K562 (cell line): ENCODE results near the gene GATAD1. TPM values are rescaled to one million over a fixed set of nuclear protein-coding genes. Genes with fewer than 3 reads are reported as not detected.

ENCODE experiments used
- NUFIP1 ChIP-seq: fragments of 450-650 bp; IDR thresholded peaks from 2 replicates; pipeline ENCODE4 v1.6.1; 2018; ENCODE audit not compliant: partially characterized antibody
- YY1 ChIP-seq, 3 experiments: IDR thresholded peaks; 2 replicates each; pipeline ENCODE4 v1.6.1; 2011; ENCODE audit warnings: low read length in 2 of 3, mild to moderate bottlenecking in 2 of 3, moderate library complexity in 2 of 3, borderline replicate concordance in 1 of 3, control low read depth in 1 of 3, low read depth in 1 of 3; ENCODE audit not compliant: insufficient read depth in 3 of 3, insufficient replicate concordance in 2 of 3, control insufficient read depth in 1 of 3, insufficient read length in 1 of 3; ENCODE audit errors: extremely low read depth in 1 of 3
- polyA plus RNA-seq, 8 experiments: library from polyadenylated mRNA; depleted of rRNA in 4 of 8; stranded (reverse) in 5 of 8; unstranded in 3 of 8; fragments of >200 nt; fragmentation: Nextera tagmentation in 2 of 8; fragmentation: Illumina TruSeq in 1 of 8; extraction: Ambion mirVana in 2 of 8; extraction: Trizol in 1 of 8; gene quantifications; 2 replicates each; pipeline versions ENCODE4 v1.2.1 to v1.2.3, GENCODE V29; 2011 to 2014; ENCODE audit warnings: inconsistent platforms in 1 of 8, missing spikeins in 1 of 8
- total RNA-seq, 7 experiments: library from RNA; depleted of rRNA in 6 of 7; stranded (reverse); fragments of >200 nt in 6 of 7; fragmentation: Illumina TruSeq in 2 of 7; extraction: Trizol in 2 of 7; gene quantifications; 2 replicates each; pipeline versions ENCODE4 v1.2.1 to v1.2.3, GENCODE V29; 2011 to 2021; ENCODE audit warnings: low replicate concordance in 1 of 7
- TF ChIP-seq, protein P1 (sequence below), 2 experiments: fragments of 450-650 bp in 1 of 2; sonication (generic) in 1 of 2; formaldehyde crosslinking in 1 of 2; IDR thresholded peaks; 2 replicates each; pipeline versions ENCODE4 v1.7.1 to v1.9.0; 2016 to 2022; ENCODE audit warnings: inconsistent platforms in 1 of 2, mild to moderate bottlenecking in 1 of 2, missing genetic modification reagents in 1 of 2

The GATAD1 gene
- total and polyA plus RNA-seq, 9 of the 15 experiments (the other 6 are each of a cell fraction or from before 2014, with no cell fraction given) = 9.3 to 67.7 (median 34.3) TPM

- TF ChIP-seq, protein P1, sequence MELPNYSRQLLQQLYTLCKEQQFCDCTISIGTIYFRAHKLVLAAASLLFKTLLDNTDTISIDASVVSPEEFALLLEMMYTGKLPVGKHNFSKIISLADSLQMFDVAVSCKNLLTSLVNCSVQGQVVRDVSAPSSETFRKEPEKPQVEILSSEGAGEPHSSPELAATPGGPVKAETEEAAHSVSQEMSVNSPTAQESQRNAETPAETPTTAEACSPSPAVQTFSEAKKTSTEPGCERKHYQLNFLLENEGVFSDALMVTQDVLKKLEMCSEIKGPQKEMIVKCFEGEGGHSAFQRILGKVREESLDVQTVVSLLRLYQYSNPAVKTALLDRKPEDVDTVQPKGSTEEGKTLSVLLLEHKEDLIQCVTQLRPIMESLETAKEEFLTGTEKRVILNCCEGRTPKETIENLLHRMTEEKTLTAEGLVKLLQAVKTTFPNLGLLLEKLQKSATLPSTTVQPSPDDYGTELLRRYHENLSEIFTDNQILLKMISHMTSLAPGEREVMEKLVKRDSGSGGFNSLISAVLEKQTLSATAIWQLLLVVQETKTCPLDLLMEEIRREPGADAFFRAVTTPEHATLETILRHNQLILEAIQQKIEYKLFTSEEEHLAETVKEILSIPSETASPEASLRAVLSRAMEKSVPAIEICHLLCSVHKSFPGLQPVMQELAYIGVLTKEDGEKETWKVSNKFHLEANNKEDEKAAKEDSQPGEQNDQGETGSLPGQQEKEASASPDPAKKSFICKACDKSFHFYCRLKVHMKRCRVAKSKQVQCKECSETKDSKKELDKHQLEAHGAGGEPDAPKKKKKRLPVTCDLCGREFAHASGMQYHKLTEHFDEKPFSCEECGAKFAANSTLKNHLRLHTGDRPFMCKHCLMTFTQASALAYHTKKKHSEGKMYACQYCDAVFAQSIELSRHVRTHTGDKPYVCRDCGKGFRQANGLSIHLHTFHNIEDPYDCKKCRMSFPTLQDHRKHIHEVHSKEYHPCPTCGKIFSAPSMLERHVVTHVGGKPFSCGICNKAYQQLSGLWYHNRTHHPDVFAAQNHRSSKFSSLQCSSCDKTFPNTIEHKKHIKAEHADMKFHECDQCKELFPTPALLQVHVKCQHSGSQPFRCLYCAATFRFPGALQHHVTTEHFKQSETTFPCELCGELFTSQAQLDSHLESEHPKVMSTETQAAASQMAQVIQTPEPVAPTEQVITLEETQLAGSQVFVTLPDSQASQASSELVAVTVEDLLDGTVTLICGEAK (IDR thresholded peaks at IDR 0.05) = no peak
- TF ChIP-seq, protein P1 (CRISPR knock-in tag; IDR thresholded peaks at IDR 0.05) = no peak
- TF ChIP-seq NUFIP1 (no peak), YY1 (IDR thresholded peaks at IDR 0.05; ENCODE audit: borderline replicate concordance in 1 of 3, control insufficient read depth in 1 of 3, extremely low read depth in 1 of 3, insufficient read depth in 3 of 3, insufficient read length in 1 of 3, insufficient replicate concordance in 2 of 3, low read depth in 1 of 3, low read length in 2 of 3) (no peak)
Measured at GRCh38 chr7:92417913-92418312, 29.4 kb upstream of the GATAD1 start (continued).
